H1 (cell line): ENCODE results near the gene MAP2K5. TPM values are rescaled to one million over a fixed set of nuclear protein-coding genes. Genes with fewer than 3 reads are reported as not detected.

Experiments
- CTCF ChIA-PET: fragments of 300-600 bp; sonication (Branson Sonifier 250); formaldehyde crosslinking; loops from one replicate; lab custom pipeline; 2021; ENCODE audit not compliant: partially characterized antibody; lab: Charles Lee
- POLR2A ChIA-PET: fragments of 300-600 bp; sonication (Branson Sonifier 250); formaldehyde crosslinking; loops from one replicate; lab custom pipeline; 2021; ENCODE audit warnings: inconsistent platforms; ENCODE audit not compliant: partially characterized antibody; lab: Charles Lee
- DNase-seq, 2 experiments: peaks; one replicate each; pipeline versions ENCODE4 v3.0.0 to v3.0.0-alpha.2; 2010 to 2022; ENCODE audit warnings: low spot score in 2 of 2, low read depth in 1 of 2, mixed read lengths in 1 of 2
- FAIRE-seq: peaks from 2 replicates; lab custom pipeline; 2011; peaks lifted over from hg19 to GRCh38; lab: Jason Lieb, UNC
- H2AFZ ChIP-seq: 2 replicates; pipeline ENCODE4 v1.8.1; 2012; ENCODE audit warnings: low read length, inconsistent platforms
- H2AK5ac ChIP-seq: 2 replicates; pipeline ENCODE4 v1.6.1; 2013; ENCODE audit warnings: low read depth, low read length
- H2BK120ac ChIP-seq: replicated peaks from 2 replicates; pipeline ENCODE3; 2013; ENCODE audit warnings: low read depth, low read length, inconsistent platforms
- H2BK12ac ChIP-seq: 2 replicates; pipeline ENCODE4 v1.6.1; 2013; ENCODE audit warnings: low read depth, low read length
- H2BK15ac ChIP-seq: 2 replicates; pipeline ENCODE4 v1.6.1; 2013; ENCODE audit warnings: low read length
- H2BK20ac ChIP-seq: 2 replicates; pipeline ENCODE4 v1.6.1; 2013; ENCODE audit warnings: low read length
- H2BK5ac ChIP-seq: 2 replicates; pipeline ENCODE4 v1.6.1; 2013; ENCODE audit warnings: low read depth, low read length
- H3K14ac ChIP-seq: 2 replicates; pipeline ENCODE4 v1.6.1; 2013; ENCODE audit warnings: inconsistent platforms; ENCODE audit not compliant: insufficient read length
- H3K18ac ChIP-seq: 2 replicates; pipeline ENCODE4 v1.6.1; 2013; ENCODE audit warnings: low read length; ENCODE audit errors: extremely low read depth
- H3K23ac ChIP-seq: 2 replicates; pipeline ENCODE4 v1.6.1; 2013; ENCODE audit warnings: inconsistent platforms; ENCODE audit not compliant: insufficient read length
- H3K23me2 ChIP-seq: 2 replicates; pipeline ENCODE4 v1.6.1; 2013; ENCODE audit warnings: low read depth, low read length
- H3K27ac ChIP-seq: 2 replicates; pipeline ENCODE4 v1.6.1; 2011; ENCODE audit warnings: low read depth, low read length, inconsistent platforms
- H3K27me3 ChIP-seq, 4 experiments: replicated peaks in 1 of 4; 1 replicate in 1 of 4; 2 replicates in 3 of 4; pipeline versions ENCODE4 v1.6.1 to v1.8.1; 2011 to 2013; ENCODE audit warnings: low read length in 3 of 4, mild to moderate bottlenecking in 3 of 4, inconsistent platforms in 2 of 4, mixed read lengths in 2 of 4, moderate library complexity in 1 of 4; ENCODE audit not compliant: control insufficient read depth in 3 of 4, insufficient read depth in 3 of 4; ENCODE audit errors: extremely low read depth in 1 of 4
- H3K36me3 ChIP-seq, 4 experiments: 2 replicates each; pipeline versions ENCODE4 v1.6.1 to v1.8.1; 2011 to 2013; ENCODE audit warnings: mild to moderate bottlenecking in 4 of 4, low read length in 3 of 4, moderate library complexity in 2 of 4, control low read depth in 1 of 4, inconsistent platforms in 1 of 4; ENCODE audit not compliant: insufficient read depth in 4 of 4, control insufficient read depth in 2 of 4
- H3K4ac ChIP-seq: replicated peaks from 2 replicates; pipeline ENCODE3; 2013; ENCODE audit warnings: low read length, low read depth, mixed read lengths, inconsistent platforms; ENCODE audit not compliant: insufficient read length
- H3K4me1 ChIP-seq, 4 experiments: replicated peaks in 1 of 4; 1 replicate in 1 of 4; 2 replicates in 3 of 4; pipeline versions ENCODE4 v1.6.1 to v1.8.1; 2011 to 2013; ENCODE audit warnings: low read length in 3 of 4, inconsistent platforms in 2 of 4, mixed read lengths in 1 of 4; ENCODE audit not compliant: insufficient read depth in 4 of 4, control insufficient read depth in 3 of 4
- H3K4me2 ChIP-seq, 2 experiments: 2 replicates each; pipeline versions ENCODE4 v1.6.1 to v1.8.1; 2011 to 2013; ENCODE audit warnings: low read depth in 2 of 2, low read length in 2 of 2, control low read depth in 1 of 2, inconsistent platforms in 1 of 2, mild to moderate bottlenecking in 1 of 2; ENCODE audit not compliant: insufficient read depth in 1 of 2
- H3K4me3 ChIP-seq, 4 experiments: fragments of 200-600, 300-600 bp in 1 of 4; sonication (generic), shearing (Covaris generic), sonication (Bioruptor Twin) in 1 of 4; 2 replicates each; pipeline versions ENCODE4 v1.5.1 to v1.8.1; 2011 to 2016; ENCODE audit warnings: low read length in 4 of 4, low read depth in 3 of 4, control low read depth in 2 of 4, inconsistent platforms in 2 of 4, mild to moderate bottlenecking in 2 of 4, mixed read lengths in 1 of 4, moderate library complexity in 1 of 4; ENCODE audit not compliant: insufficient read depth in 2 of 4; ENCODE audit errors: extremely low read depth in 1 of 4
- H3K56ac ChIP-seq: replicated peaks from 2 replicates; pipeline ENCODE3; 2013; ENCODE audit warnings: low read depth, mild to moderate bottlenecking, mixed read lengths, low read length, inconsistent platforms; ENCODE audit not compliant: insufficient read length
- H3K79me1 ChIP-seq: 2 replicates; pipeline ENCODE4 v1.6.1; 2013; ENCODE audit warnings: low read depth, low read length, control low read depth
- H3K79me2 ChIP-seq, 2 experiments: 2 replicates each; pipeline versions ENCODE4 v1.6.1 to v1.8.1; 2012 to 2013; ENCODE audit warnings: low read length in 2 of 2, mild to moderate bottlenecking in 2 of 2, inconsistent platforms in 1 of 2; ENCODE audit not compliant: insufficient read depth in 2 of 2, control insufficient read depth in 1 of 2
- H3K9ac ChIP-seq, 4 experiments: replicated peaks in 1 of 4; 1 replicate in 1 of 4; 2 replicates in 3 of 4; pipeline versions ENCODE4 v1.6.1 to v1.8.1; 2011 to 2013; ENCODE audit warnings: low read depth in 3 of 4, low read length in 3 of 4, control low read depth in 2 of 4, mild to moderate bottlenecking in 2 of 4, moderate library complexity in 2 of 4, inconsistent platforms in 1 of 4; ENCODE audit errors: extremely low read depth in 1 of 4
- H3K9me3 ChIP-seq, 2 experiments: 2 replicates each; pipeline versions ENCODE4 v1.6.1 to v1.8.1; 2012 to 2013; ENCODE audit warnings: mild to moderate bottlenecking in 2 of 2, moderate library complexity in 2 of 2, control low read depth in 1 of 2, inconsistent platforms in 1 of 2, low read depth in 1 of 2, low read length in 1 of 2, mixed read lengths in 1 of 2; ENCODE audit not compliant: insufficient read depth in 2 of 2
- H4K20me1 ChIP-seq, 2 experiments: replicated peaks in 1 of 2; 2 replicates each; pipeline versions ENCODE3 to v1.8.1; 2011 to 2013; ENCODE audit warnings: inconsistent platforms in 2 of 2, low read length in 2 of 2, mild to moderate bottlenecking in 1 of 2; ENCODE audit not compliant: insufficient read depth in 2 of 2, control insufficient read depth in 1 of 2
- H4K5ac ChIP-seq: 2 replicates; pipeline ENCODE4 v1.6.1; 2013; ENCODE audit warnings: low read length, low read depth, mixed read lengths, inconsistent platforms; ENCODE audit not compliant: insufficient read length
- H4K8ac ChIP-seq: 2 replicates; pipeline ENCODE4 v1.8.0; 2013; ENCODE audit warnings: mild to moderate bottlenecking, moderate library complexity, low read length, inconsistent platforms; ENCODE audit not compliant: insufficient read depth; ENCODE audit errors: extremely low read depth
- H4K91ac ChIP-seq: replicated peaks from 2 replicates; pipeline ENCODE3; 2013; ENCODE audit warnings: low read length, mixed read lengths, inconsistent platforms; ENCODE audit not compliant: insufficient read length
- ASH2L ChIP-seq: fragments of 200-600, 300-600 bp; sonication (generic); IDR thresholded peaks from one replicate; pipeline ENCODE4 v1.7.1; 2017; ENCODE audit warnings: low read length
- ATF3 ChIP-seq: IDR thresholded peaks from 2 replicates; pipeline ENCODE4 v1.6.1; 2011; ENCODE audit warnings: low read depth, mild to moderate bottlenecking, low read length; ENCODE audit not compliant: insufficient read depth
- BACH1 ChIP-seq: IDR thresholded peaks from 2 replicates; pipeline ENCODE4 v1.6.1; 2012; ENCODE audit warnings: low read length, improper control_type of control experiment
- CTBP2 ChIP-seq: IDR thresholded peaks from 2 replicates; pipeline ENCODE4 v1.7.0; 2011; ENCODE audit warnings: borderline replicate concordance, mild to moderate bottlenecking, moderate library complexity, mixed read lengths, low read length; ENCODE audit not compliant: insufficient read depth, insufficient read length
- E2F6 ChIP-seq: IDR thresholded peaks from 2 replicates; pipeline ENCODE4 v1.6.1; 2012; ENCODE audit warnings: inconsistent platforms
- EGR1 ChIP-seq: IDR thresholded peaks from 2 replicates; pipeline ENCODE4 v1.6.1; 2011; ENCODE audit warnings: low read depth, low read length, borderline replicate concordance
- EP300 ChIP-seq, 2 experiments: IDR thresholded peaks; 1 replicate in 1 of 2; 2 replicates in 1 of 2; pipeline ENCODE4 v1.6.1; 2011 to 2012; ENCODE audit warnings: low read depth in 2 of 2, low read length in 2 of 2, mild to moderate bottlenecking in 2 of 2, borderline replicate concordance in 1 of 2, inconsistent platforms in 1 of 2, moderate library complexity in 1 of 2
- JUN ChIP-seq: IDR thresholded peaks from 2 replicates; pipeline ENCODE4 v1.6.1; 2011; ENCODE audit warnings: low read depth, mild to moderate bottlenecking, improper control_type of control experiment, low read length
- PHF8 ChIP-seq: fragments of 200-600 bp; sonication (generic); conservative IDR thresholded peaks from 2 replicates; pipeline ENCODE4 v1.7.1; 2012; ENCODE audit warnings: low read depth, mild to moderate bottlenecking, inconsistent platforms, low read length, moderate library complexity
- RFX5 ChIP-seq: IDR thresholded peaks from 2 replicates; pipeline ENCODE4 v1.6.1; 2011; ENCODE audit warnings: low read depth, low read length, improper control_type of control experiment, borderline replicate concordance
- SUZ12 ChIP-seq: fragments of 200-600 bp; sonication (generic); IDR thresholded peaks from 2 replicates; pipeline ENCODE4 v1.6.1; 2012; ENCODE audit warnings: mild to moderate bottlenecking, inconsistent platforms, low read length, moderate library complexity, mixed read lengths
- TAF1 ChIP-seq: IDR thresholded peaks from 2 replicates; pipeline ENCODE4 v1.6.1; 2011; ENCODE audit warnings: mild to moderate bottlenecking, low read depth, low read length
- TEAD4 ChIP-seq: IDR thresholded peaks from 2 replicates; pipeline ENCODE4 v1.6.1; 2012; ENCODE audit warnings: low read depth, low read length, inconsistent platforms, mixed read lengths
- WGBS, 2 experiments: shearing (Covaris generic) in 1 of 2; methylation state at CpG; one replicate each; pipeline versions ENCODE4 v1.1.6 to v1.1.7; 2013 to 2015; ENCODE audit warnings: low lambda C conversion rate in 2 of 2, mixed read lengths in 2 of 2, inconsistent platforms in 1 of 2, low coverage in 1 of 2, missing lambda C conversion rate in 1 of 2; ENCODE audit not compliant: insufficient replicate concordance in 2 of 2, insufficient coverage in 1 of 2, insufficient read length in 1 of 2; ENCODE audit errors: extremely low coverage in 1 of 2, missing lambda C conversion rate in 1 of 2; 5-methylcytosine and 5-hydroxymethylcytosine counted together
- polyA plus RNA-seq, 7 experiments: library from polyadenylated mRNA; depleted of rRNA in 3 of 7; stranded (reverse) in 5 of 7; unstranded in 2 of 7; fragments of >200 nt in 5 of 7; fragments of 200-250 nt in 2 of 7; gene quantifications; 1 replicate in 5 of 7; 2 replicates in 1 of 7; 4 replicates in 1 of 7; pipeline versions ENCODE4 v1.2.1 to v1.2.3, GENCODE V29; 2011 to 2013; ENCODE audit warnings: missing spikeins in 2 of 7, mixed read lengths in 2 of 7
- total RNA-seq: library from RNA; stranded (reverse); fragmentation: NEBNext Ultra II Directional; extraction: Animal tissue kit (Norgen Biotek cat#: 25700); gene quantifications from 2 replicates; pipeline ENCODE4 v1.2.1, GENCODE V29; 2021

Gene MAP2K5
- total and polyA plus RNA-seq, 2 of the 8 experiments (the other 6 are each of a cell fraction or from before 2014, with no cell fraction given): 4.4 to 15.8 TPM

GRCh38 chr15:67818464-67818863, 276.0 kb downstream of the MAP2K5 start:
- no peaks in the 10 kb centered on the region for H3K79me2 ChIP-seq
- WGBS, 2 experiments: 78% methylated on average over 3 of the region's 3 CpGs; no CpG with 5 or more reads in 1 of the 2 experiments
- peaks cover 7% of the 10 kb centered on the region; the same call in 1 of the 2 replicates for H3K23me2 ChIP-seq
- peaks cover 14 to 21% of the 10 kb centered on the region in 2 experiments for H4K20me1 ChIP-seq
- peaks cover 0 to 31% (median 20%) of the 10 kb centered on the region in 4 experiments; a peak in 6 of 7 replicates for H3K4me1 ChIP-seq
- no peak overlapping the region for H3K56ac ChIP-seq
- H3K9ac ChIP-seq: no peak overlapping the region
- peaks cover 48 to 60% (median 59%) of the 10 kb centered on the region in 4 experiments for H3K27me3 ChIP-seq
- no peak overlapping the region for H2AFZ ChIP-seq
- no peak overlapping the region for H4K91ac ChIP-seq
- H2BK20ac ChIP-seq: no peak overlapping the region
- H2AK5ac ChIP-seq: no peak overlapping the region
- H3K18ac ChIP-seq: no peak overlapping the region
- H3K23ac ChIP-seq: no peak overlapping the region
- POLR2A ChIA-PET: no interaction called here
- CTCF ChIA-PET: interaction anchor here (2.2 kb wide), 1 partner anchor 14 kb away, joined by 6 read pairs; no protein-coding TSS in a partner anchor
- no peak overlapping the region for H4K5ac ChIP-seq
- H3K27ac ChIP-seq: no peak overlapping the region
- no peak for DNase-seq
- H4K8ac ChIP-seq: no peak overlapping the region
- H2BK15ac ChIP-seq: no peak overlapping the region
- H3K14ac ChIP-seq: no peak overlapping the region
- H2BK12ac ChIP-seq: no peak overlapping the region
- H3K9me3 ChIP-seq: no peaks in the 10 kb centered on the region
- no peak for FAIRE-seq
- H3K4me3 ChIP-seq: no peak overlapping the region
- H3K36me3 ChIP-seq: peaks cover 0 to 6% (median 0%) of the 10 kb centered on the region in 4 experiments; a peak in 1 of 8 replicates
- H3K4ac ChIP-seq: no peak overlapping the region
- no peak overlapping the region for H2BK5ac ChIP-seq
- no peak overlapping the region for H2BK120ac ChIP-seq
- no peaks in the 10 kb centered on the region; the same call in 1 of the 2 replicates for H3K79me1 ChIP-seq
- H3K4me2 ChIP-seq: no peak overlapping the region
- no peak for TF ChIP-seq TEAD4
- TF ChIP-seq BACH1: no peak
- no peak for TF ChIP-seq ASH2L
- TF ChIP-seq RFX5: no peak
- no peak for TF ChIP-seq SUZ12
- TF ChIP-seq CTBP2: no peak
- no peak for TF ChIP-seq ATF3
- no peak for TF ChIP-seq TAF1
- TF ChIP-seq EGR1: no peak
- TF ChIP-seq PHF8: no peak
- no peak for TF ChIP-seq E2F6
- no peak for TF ChIP-seq JUN
- TF ChIP-seq EP300 (IDR thresholded peaks at IDR 0.05; ENCODE audit: borderline replicate concordance in 1 of 2, low read depth in 2 of 2, low read length in 2 of 2): no peak
